OCI-LY7 (cell line): Measurements from ENCODE around the gene NCKAP5. TPM values are rescaled to one million over a fixed set of nuclear protein-coding genes. Genes with fewer than 3 reads are reported as not detected.

Source experiments
- BruUV-seq: library from RNA; stranded (reverse); fragments of 400-500 nt; replicated peaks from 2 replicates; lab custom pipeline; 2021; lab: Mats Ljungman, UMichigan
- CTCF ChIA-PET: fragments of 300-600 bp; sonication (Branson Sonifier 250); formaldehyde crosslinking; loops from one replicate; lab custom pipeline; 2022; ENCODE audit warnings: antibody characterized with exemption; ENCODE audit not compliant: unreplicated experiment; lab: Charles Lee
- POLR2A ChIA-PET: fragments of 300-600 bp; sonication (Branson Sonifier 250); formaldehyde crosslinking; loops from one replicate; lab custom pipeline; 2022; ENCODE audit warnings: antibody characterized with exemption; lab: Charles Lee
- DNase-seq: peaks from one replicate; pipeline ENCODE4 v3.0.0-alpha.2; 2015; ENCODE audit warnings: low spot score
- H2AFZ ChIP-seq: fragments of 200-600 bp; sonication (generic), shearing (Covaris generic); 2 replicates; pipeline ENCODE4 v1.6.1; 2014; ENCODE audit warnings: mild to moderate bottlenecking, antibody characterized with exemption, low read length, moderate library complexity
- H3K27ac ChIP-seq: fragments of 200-600 bp; sonication (generic); 2 replicates; pipeline ENCODE4 v1.5.1; 2014; ENCODE audit warnings: mixed run types, low read depth, mild to moderate bottlenecking, moderate library complexity, low read length, inconsistent platforms; ENCODE audit not compliant: poor library complexity, severe bottlenecking
- H3K36me3 ChIP-seq: fragments of 200-600 bp; sonication (generic); 2 replicates; pipeline ENCODE4 v1.6.1; 2014; ENCODE audit warnings: mild to moderate bottlenecking, antibody characterized with exemption, low read length, moderate library complexity, mixed read lengths; ENCODE audit not compliant: insufficient read depth
- H3K4me1 ChIP-seq: fragments of 200-600 bp; sonication (generic); 2 replicates; pipeline ENCODE4 v1.5.1; 2014; ENCODE audit warnings: mild to moderate bottlenecking, low read length; ENCODE audit not compliant: insufficient read depth, poor library complexity, severe bottlenecking
- H3K4me2 ChIP-seq: fragments of 200-600 bp; sonication (generic); 2 replicates; pipeline ENCODE4 v1.6.1; 2014; ENCODE audit warnings: mild to moderate bottlenecking, low read length
- H3K4me3 ChIP-seq: fragments of 200-600 bp; sonication (generic); 2 replicates; pipeline ENCODE4 v1.5.1; 2014; ENCODE audit warnings: mild to moderate bottlenecking, low read depth, low read length; ENCODE audit not compliant: poor library complexity, severe bottlenecking
- H3K79me2 ChIP-seq: fragments of 200-600 bp; sonication (generic); 2 replicates; pipeline ENCODE4 v1.6.1; 2016; ENCODE audit warnings: low read depth, mild to moderate bottlenecking, low read length, moderate library complexity, mixed read lengths; ENCODE audit not compliant: insufficient read depth
- H3K9me2 ChIP-seq: fragments of 200-600 bp; sonication (generic); 2 replicates; pipeline ENCODE4 v1.6.1; 2016; ENCODE audit warnings: mild to moderate bottlenecking, low read length, mixed read lengths; ENCODE audit not compliant: insufficient read depth
- H3K9me3 ChIP-seq: fragments of 200-600 bp; sonication (generic); 2 replicates; pipeline ENCODE4 v1.6.1; 2014; ENCODE audit warnings: mild to moderate bottlenecking, mixed run types, low read length, mixed read lengths
- H4K20me1 ChIP-seq: fragments of 200-600 bp; sonication (generic); 2 replicates; pipeline ENCODE4 v1.6.1; 2014; ENCODE audit warnings: mild to moderate bottlenecking, antibody characterized with exemption, low read length, moderate library complexity, mixed read lengths; ENCODE audit not compliant: insufficient read depth
- EZH2phosphoT487 ChIP-seq: fragments of 200-600 bp; sonication (generic); IDR thresholded peaks from 2 replicates; pipeline ENCODE4 v1.6.1; 2018; ENCODE audit warnings: low read depth, borderline replicate concordance, mild to moderate bottlenecking, mixed run types, antibody characterized with exemption, low read length, moderate library complexity, mixed read lengths
- intact Hi-C: fragments of 100-400 bp; cut with micrococcal nuclease; formaldehyde crosslinking; loops from one replicate; pipeline ENCODE4 v1.10.0; 2022; ENCODE audit not compliant: unreplicated experiment
- total RNA-seq, 2 experiments: library from RNA; depleted of rRNA in 1 of 2; stranded (reverse); fragments of >200 nt in 1 of 2; shearing (Covaris generic) in 1 of 2; gene quantifications; 2 replicates each; pipeline ENCODE4 v1.2.3, GENCODE V29; 2014 to 2022
- TF ChIP-seq, protein P1 (sequence below): fragments of 200-600 bp; sonication (generic); conservative IDR thresholded peaks from 2 replicates; pipeline ENCODE4 v1.5.1; 2014; ENCODE audit warnings: mild to moderate bottlenecking, antibody characterized with exemption, low read length, moderate library complexity, mixed read lengths

The NCKAP5 gene
- total RNA-seq, 2 experiments from 2014 or later: not detected

DNA sequence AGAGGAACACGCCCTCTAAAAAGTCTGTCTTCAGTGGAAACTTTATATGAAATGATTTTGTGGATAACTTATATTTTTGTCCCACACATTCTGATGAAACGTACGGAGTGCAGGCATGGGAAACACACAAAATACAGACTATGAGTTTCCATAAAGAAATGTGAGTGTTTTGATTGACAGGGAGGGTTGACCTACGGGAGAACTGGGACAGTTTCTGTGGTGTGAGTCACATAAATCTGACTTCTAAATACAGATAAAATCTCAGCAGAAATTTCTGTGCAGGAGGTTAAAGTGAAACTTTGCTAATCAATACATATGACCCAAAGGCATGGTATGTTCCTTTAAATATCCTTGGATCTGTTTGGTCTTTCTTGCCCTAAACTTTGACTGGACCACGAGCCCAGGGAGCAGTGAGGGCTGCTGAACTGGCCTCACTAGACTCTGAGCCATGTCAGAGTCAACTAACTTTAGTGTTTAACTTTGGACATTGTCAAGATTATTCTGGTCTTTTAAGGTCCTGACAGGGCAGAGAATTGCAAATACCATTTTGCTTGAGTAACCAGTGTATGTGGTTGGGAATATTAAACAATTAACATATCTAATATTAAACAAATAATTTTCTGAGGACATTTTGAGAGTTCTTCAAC, 691.4 kb downstream of the NCKAP5 start:
- Histone ChIP-seq H4K20me1 (no peaks in the 10 kb centered on the region), H3K4me2 (no peak overlapping the region), H3K36me3 (no peaks in the 10 kb centered on the region), H3K27ac (no peak overlapping the region), H3K9me2 (no peaks in the 10 kb centered on the region), H3K79me2 (no peaks in the 10 kb centered on the region), H3K9me3 (no peaks in the 10 kb centered on the region), H3K4me3 (no peak overlapping the region), H3K4me1 (no peaks in the 10 kb centered on the region), H2AFZ (no peak overlapping the region)
- POLR2A ChIA-PET: no interaction called here
- DNase-seq: no peak
- no peak for TF ChIP-seq EZH2phosphoT487
- TF ChIP-seq, protein P1, sequence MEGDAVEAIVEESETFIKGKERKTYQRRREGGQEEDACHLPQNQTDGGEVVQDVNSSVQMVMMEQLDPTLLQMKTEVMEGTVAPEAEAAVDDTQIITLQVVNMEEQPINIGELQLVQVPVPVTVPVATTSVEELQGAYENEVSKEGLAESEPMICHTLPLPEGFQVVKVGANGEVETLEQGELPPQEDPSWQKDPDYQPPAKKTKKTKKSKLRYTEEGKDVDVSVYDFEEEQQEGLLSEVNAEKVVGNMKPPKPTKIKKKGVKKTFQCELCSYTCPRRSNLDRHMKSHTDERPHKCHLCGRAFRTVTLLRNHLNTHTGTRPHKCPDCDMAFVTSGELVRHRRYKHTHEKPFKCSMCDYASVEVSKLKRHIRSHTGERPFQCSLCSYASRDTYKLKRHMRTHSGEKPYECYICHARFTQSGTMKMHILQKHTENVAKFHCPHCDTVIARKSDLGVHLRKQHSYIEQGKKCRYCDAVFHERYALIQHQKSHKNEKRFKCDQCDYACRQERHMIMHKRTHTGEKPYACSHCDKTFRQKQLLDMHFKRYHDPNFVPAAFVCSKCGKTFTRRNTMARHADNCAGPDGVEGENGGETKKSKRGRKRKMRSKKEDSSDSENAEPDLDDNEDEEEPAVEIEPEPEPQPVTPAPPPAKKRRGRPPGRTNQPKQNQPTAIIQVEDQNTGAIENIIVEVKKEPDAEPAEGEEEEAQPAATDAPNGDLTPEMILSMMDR: no peak
- CTCF ChIA-PET: no interaction called here
- intact Hi-C loops: no loop called here
- no TSS peak for BruUV-seq

DNA sequence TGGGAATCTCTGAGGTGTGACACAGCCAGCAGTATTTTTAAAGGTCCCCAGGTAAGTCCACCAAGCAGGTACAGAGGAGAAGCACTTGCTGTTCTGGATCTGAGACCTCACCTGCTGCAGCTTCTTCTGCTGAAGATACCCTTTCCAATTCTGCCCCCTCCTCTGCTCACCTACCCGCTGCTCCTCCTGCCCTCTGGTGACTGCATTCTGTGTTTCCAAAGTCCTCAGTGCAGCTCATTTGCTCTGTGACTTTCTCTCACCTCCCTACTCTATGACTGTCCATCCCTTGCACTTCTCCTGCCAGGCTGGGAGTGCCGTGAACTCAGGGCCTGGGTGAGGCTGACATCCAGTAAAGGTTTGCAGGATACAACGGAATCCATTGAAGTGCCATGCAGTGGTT, 693.1 kb downstream of the NCKAP5 start:
- POLR2A ChIA-PET: interaction anchor here (0.6 kb wide), 1 partner anchor 471 kb away, joined by 3 read pairs; no protein-coding TSS in a partner anchor
- no TSS peak for BruUV-seq
- CTCF ChIA-PET: no interaction called here
- intact Hi-C loops: no loop called here
- Histone ChIP-seq H3K79me2 (no peaks in the 10 kb centered on the region), H3K4me2 (no peak overlapping the region), H3K27ac (no peak overlapping the region), H4K20me1 (no peaks in the 10 kb centered on the region), H3K4me3 (no peak overlapping the region), H3K36me3 (no peaks in the 10 kb centered on the region), H3K9me3 (no peaks in the 10 kb centered on the region), H3K9me2 (no peaks in the 10 kb centered on the region), H3K4me1 (no peaks in the 10 kb centered on the region), H2AFZ (no peak overlapping the region)
- no peak for DNase-seq
- no peak for TF ChIP-seq EZH2phosphoT487
- TF ChIP-seq, protein P1: no peak

DNA sequence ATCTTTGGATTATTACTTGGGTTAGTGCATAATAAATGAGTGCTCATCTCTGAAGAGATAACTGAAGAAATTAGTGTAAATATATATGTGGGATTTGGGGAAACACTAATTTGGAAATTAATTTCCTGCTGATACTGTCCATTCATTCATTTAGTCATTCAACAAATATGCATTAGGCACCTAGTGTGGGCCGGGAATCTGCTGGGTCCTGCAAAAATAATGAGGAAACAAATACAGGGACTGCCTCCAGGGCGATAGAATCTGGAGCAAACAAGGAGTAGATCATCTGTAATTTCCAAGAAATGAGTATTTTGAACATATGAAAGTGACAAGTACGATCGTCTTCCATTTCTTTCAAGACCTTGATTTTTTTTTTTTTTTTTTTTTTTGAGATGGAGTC, 694.5 kb downstream of the NCKAP5 start:
- Histone ChIP-seq H3K9me2 (no peaks in the 10 kb centered on the region), H3K4me3 (no peak overlapping the region), H3K9me3 (no peaks in the 10 kb centered on the region), H3K79me2 (no peaks in the 10 kb centered on the region), H4K20me1 (no peaks in the 10 kb centered on the region), H3K4me2 (no peak overlapping the region), H2AFZ (no peak overlapping the region), H3K36me3 (no peaks in the 10 kb centered on the region), H3K27ac (no peak overlapping the region), H3K4me1 (no peaks in the 10 kb centered on the region)
- ChIA-PET CTCF (no interaction called here), POLR2A (interaction anchor here (0.6 kb wide), 1 partner anchor 15 kb away, joined by 3 read pairs; no protein-coding TSS in a partner anchor)
- DNase-seq: no peak
- intact Hi-C loops: no loop called here
- no TSS peak for BruUV-seq
- TF ChIP-seq EZH2phosphoT487: no peak
- TF ChIP-seq, protein P1: no peak
